ENCODE measurements around the gene ADGRG3. TPM values are rescaled to one million over a fixed set of nuclear protein-coding genes. Genes with fewer than 3 reads are reported as not detected.

ADGRG3 gene
- total RNA-seq: not detected

- DNase-seq: no peak
- Mint-ChIP-seq H3K27ac (no peak within 1 kb of the TSS), H3K9me3 (no peaks in the 10 kb centered on the region), H3K27me3 (peaks cover 23% of the 10 kb centered on the region), H3K4me3 (no peak within 1 kb of the TSS), H3K36me3 (ENCODE audit: low read depth) (no peaks in the 10 kb centered on the region), H3K4me1 (no peaks in the 10 kb centered on the region)
- CTCF ChIA-PET: interaction anchor here (0.8 to 1.4 kb wide), 3 partner anchors 9 to 67 kb away, joined by 3 to 4 read pairs (median 3); partner anchors contain the start of gene KATNB1
- POLR2A ChIA-PET: no interaction called here
Observed at GRCh38 chr16:57668263-57668571, at the start of gene ADGRG3. Gene ADGRG3, plus strand, starts transcription at chr16:57668306. Its CDS starts 42 bp downstream, at chr16:57668348.

- Mint-ChIP-seq H3K4me1 (peaks cover 12% of the 10 kb centered on the region), H3K9me3 (no peaks in the 10 kb centered on the region), H3K36me3 (ENCODE audit: low read depth) (no peaks in the 10 kb centered on the region), H3K27ac (no peak overlapping the region), H3K4me3 (no peak overlapping the region), H3K27me3 (peaks cover 3% of the 10 kb centered on the region)
- no peak for DNase-seq
- POLR2A ChIA-PET: interaction anchor here (1.0 kb wide), 1 partner anchor 9 kb away, joined by 4 read pairs; no protein-coding TSS in a partner anchor
- CTCF ChIA-PET: no interaction called here
Observed at GRCh38 chr16:57619133-57619605, 48.9 kb upstream of the ADGRG3 start.

- POLR2A ChIA-PET: no interaction called here
- CTCF ChIA-PET: no interaction called here
- no peak for DNase-seq
- H3K27ac Mint-ChIP-seq: no peak overlapping the region
- H3K4me3 Mint-ChIP-seq: no peak overlapping the region
- H3K36me3 Mint-ChIP-seq (ENCODE audit: low read depth): no peaks in the 10 kb centered on the region
- H3K9me3 Mint-ChIP-seq: no peaks in the 10 kb centered on the region
- peaks cover 6% of the 10 kb centered on the region for H3K27me3 Mint-ChIP-seq
- peaks cover 5% of the 10 kb centered on the region for H3K4me1 Mint-ChIP-seq
Observed at GRCh38 chr16:57619606-57620334, 48.3 kb upstream of the ADGRG3 start.

GRCh38 chr16:57620335-57621231 is 47.5 kb upstream of the ADGRG3 start:
- H3K4me3 Mint-ChIP-seq: no peak overlapping the region
- H3K4me1 Mint-ChIP-seq: no peaks in the 10 kb centered on the region
- H3K9me3 Mint-ChIP-seq: no peaks in the 10 kb centered on the region
- ChIA-PET CTCF (interaction anchor here (1.2 to 1.9 kb wide), 2 partner anchors 11 to 29 kb away, joined by 3 to 7 read pairs; no protein-coding TSS in a partner anchor), POLR2A (no interaction called here)
- no peak overlapping the region for H3K27ac Mint-ChIP-seq
- H3K27me3 Mint-ChIP-seq: peaks cover 10% of the 10 kb centered on the region
- H3K36me3 Mint-ChIP-seq (ENCODE audit: low read depth): no peaks in the 10 kb centered on the region
- no peak for DNase-seq

GRCh38 chr16:57621521-57622271 is 46.4 kb upstream of the ADGRG3 start:
- Mint-ChIP-seq H3K4me3 (no peak overlapping the region), H3K9me3 (no peaks in the 10 kb centered on the region), H3K27me3 (peaks cover 13% of the 10 kb centered on the region), H3K4me1 (no peaks in the 10 kb centered on the region), H3K27ac (no peak overlapping the region), H3K36me3 (ENCODE audit: low read depth) (no peaks in the 10 kb centered on the region)
- CTCF ChIA-PET: interaction anchor here (1.2 to 2.7 kb wide), 4 partner anchors 12 to 30 kb away, joined by 3 to 7 read pairs (median 6); no protein-coding TSS in a partner anchor
- no peak for DNase-seq
- POLR2A ChIA-PET: interaction anchor here (1.2 to 1.3 kb wide), 2 partner anchors 12 to 29 kb away, joined by 3 read pairs; no protein-coding TSS in a partner anchor

GRCh38 chr16:57622361-57623250 is 45.5 kb upstream of the ADGRG3 start:
- Mint-ChIP-seq H3K27ac (no peak overlapping the region), H3K4me1 (peaks cover 1% of the 10 kb centered on the region), H3K9me3 (no peaks in the 10 kb centered on the region), H3K4me3 (no peak overlapping the region), H3K36me3 (ENCODE audit: low read depth) (no peaks in the 10 kb centered on the region), H3K27me3 (peaks cover 17% of the 10 kb centered on the region)
- CTCF ChIA-PET: interaction anchor here (1.2 to 2.7 kb wide), 3 partner anchors 13 to 26 kb away, joined by 6 to 7 read pairs (median 7); no protein-coding TSS in a partner anchor
- POLR2A ChIA-PET: interaction anchor here (1.2 to 1.3 kb wide), 2 partner anchors 13 to 30 kb away, joined by 3 read pairs; no protein-coding TSS in a partner anchor
- no peak for DNase-seq

GRCh38 chr16:57623251-57624043 is 44.7 kb upstream of the ADGRG3 start:
- Mint-ChIP-seq H3K4me1 (peaks cover 6% of the 10 kb centered on the region), H3K27ac (no peak overlapping the region), H3K27me3 (peaks cover 20% of the 10 kb centered on the region), H3K9me3 (no peaks in the 10 kb centered on the region), H3K4me3 (no peak overlapping the region), H3K36me3 (ENCODE audit: low read depth) (no peaks in the 10 kb centered on the region)
- ChIA-PET POLR2A (interaction anchor here (0.7 kb wide), 1 partner anchor 117 kb away, joined by 3 read pairs; no protein-coding TSS in a partner anchor), CTCF (interaction anchor here (0.9 to 2.7 kb wide), 2 partner anchors 21 to 25 kb away, joined by 4 to 6 read pairs; no protein-coding TSS in a partner anchor)
- no peak for DNase-seq

GRCh38 chr16:57624044-57624688 is 43.9 kb upstream of the ADGRG3 start:
- H3K9me3 Mint-ChIP-seq: no peaks in the 10 kb centered on the region
- H3K4me1 Mint-ChIP-seq: peaks cover 13% of the 10 kb centered on the region
- DNase-seq: no peak
- H3K36me3 Mint-ChIP-seq (ENCODE audit: low read depth): no peaks in the 10 kb centered on the region
- peaks cover 24% of the 10 kb centered on the region for H3K27me3 Mint-ChIP-seq
- ChIA-PET CTCF (interaction anchor here (0.8 to 2.7 kb wide), 3 partner anchors 22 to 47 kb away, joined by 3 to 6 read pairs (median 4); no protein-coding TSS in a partner anchor), POLR2A (no interaction called here)
- H3K4me3 Mint-ChIP-seq: no peak overlapping the region
- H3K27ac Mint-ChIP-seq: no peak overlapping the region

GRCh38 chr16:57624806-57625500 is 43.2 kb upstream of the ADGRG3 start:
- POLR2A ChIA-PET: no interaction called here
- DNase-seq: no peak
- Mint-ChIP-seq H3K9me3 (no peaks in the 10 kb centered on the region), H3K36me3 (ENCODE audit: low read depth) (no peaks in the 10 kb centered on the region), H3K4me1 (peaks cover 14% of the 10 kb centered on the region), H3K4me3 (no peak overlapping the region), H3K27ac (no peak overlapping the region), H3K27me3 (peaks cover 30% of the 10 kb centered on the region)
- CTCF ChIA-PET: interaction anchor here (0.8 kb wide), 1 partner anchor 48 kb away, joined by 3 read pairs; no protein-coding TSS in a partner anchor

- POLR2A ChIA-PET: interaction anchor here (1.6 kb wide), 1 partner anchor 25 kb away, joined by 7 read pairs; no protein-coding TSS in a partner anchor
- H3K4me3 Mint-ChIP-seq: no peak overlapping the region
- no peak overlapping the region for H3K27ac Mint-ChIP-seq
- peaks cover 14% of the 10 kb centered on the region for H3K4me1 Mint-ChIP-seq
- H3K36me3 Mint-ChIP-seq (ENCODE audit: low read depth): no peaks in the 10 kb centered on the region
- CTCF ChIA-PET: interaction anchor here (0.7 to 1.8 kb wide), 5 partner anchors 12 to 50 kb away, joined by 3 to 6 read pairs (median 3); no protein-coding TSS in a partner anchor
- no peaks in the 10 kb centered on the region for H3K9me3 Mint-ChIP-seq
- no peak for DNase-seq
- peaks cover 38% of the 10 kb centered on the region for H3K27me3 Mint-ChIP-seq
Observed at GRCh38 chr16:57626420-57627170, 41.5 kb upstream of the ADGRG3 start.
